HepG2 (cell line): ENCODE measurements around the gene TLX1.

Source experiments
- BHLHE40 ChIP-seq: IDR thresholded peaks from 2 replicates; pipeline ENCODE4 v1.6.1; 2011; ENCODE audit warnings: low read length, improper control_type of control experiment
- CTCF ChIP-seq: sonication (generic); formaldehyde crosslinking; IDR thresholded peaks from 2 replicates; pipeline ENCODE4 v1.5.0; 2020; ENCODE audit warnings: mild to moderate bottlenecking, missing genetic modification reagents, moderate library complexity
- EP300 ChIP-seq, 3 experiments: sonication (generic) in 1 of 3; formaldehyde crosslinking in 1 of 3; IDR thresholded peaks; 2 replicates each; pipeline versions ENCODE4 v1.5.1 to v1.6.1; 2011 to 2020; ENCODE audit warnings: low read depth in 2 of 3, low read length in 2 of 3, borderline replicate concordance in 1 of 3, improper control_type of control experiment in 1 of 3, mild to moderate bottlenecking in 1 of 3, missing genetic modification reagents in 1 of 3, moderate library complexity in 1 of 3
- MEIS2 ChIP-seq: sonication (generic); formaldehyde crosslinking; IDR thresholded peaks from 2 replicates; pipeline ENCODE4 v1.9.0; 2021; ENCODE audit warnings: mild to moderate bottlenecking, missing genetic modification reagents
- MTERF4 ChIP-seq: sonication (generic); formaldehyde crosslinking; IDR thresholded peaks from 2 replicates; pipeline ENCODE4 v1.8.0; 2023; ENCODE audit warnings: mild to moderate bottlenecking, missing genetic modification reagents
- MTF1 ChIP-seq: sonication (generic); formaldehyde crosslinking; IDR thresholded peaks from 2 replicates; pipeline ENCODE4 v1.5.0; 2020; ENCODE audit warnings: missing genetic modification reagents
- POLR2A ChIP-seq, 2 experiments: IDR thresholded peaks; 2 replicates each; pipeline ENCODE4 v1.6.1; 2011; ENCODE audit warnings: low read depth in 2 of 2, low read length in 2 of 2, mild to moderate bottlenecking in 1 of 2, moderate library complexity in 1 of 2; ENCODE audit not compliant: insufficient read depth in 1 of 2
- POLR2G ChIP-seq: fragments of 200-400 bp; formaldehyde crosslinking; IDR thresholded peaks from 2 replicates; pipeline ENCODE4 v1.6.1; 2018; ENCODE audit warnings: mild to moderate bottlenecking, low read depth, low read length, moderate library complexity
- SKI ChIP-seq: fragments of 450-650 bp; IDR thresholded peaks from one replicate; pipeline ENCODE4 v1.6.1; 2018; ENCODE audit warnings: mild to moderate bottlenecking; ENCODE audit not compliant: partially characterized antibody
- SP1 ChIP-seq, 2 experiments: fragments of 450-650 bp in 1 of 2; sonication (generic) in 1 of 2; formaldehyde crosslinking in 1 of 2; IDR thresholded peaks; 2 replicates each; pipeline versions ENCODE4 v1.4.0 to v1.6.1; 2016 to 2020; ENCODE audit warnings: missing genetic modification reagents in 1 of 2
- SUZ12 ChIP-seq: fragments of 150-350 bp; IDR thresholded peaks from 2 replicates; pipeline ENCODE4 v1.6.1; 2014; ENCODE audit warnings: low read depth, low read length
- TCF7 ChIP-seq: sonication (generic); IDR thresholded peaks from 2 replicates; pipeline ENCODE4 v1.6.1; 2016; ENCODE audit warnings: antibody characterized with exemption, low read depth
- ZNF274 ChIP-seq: sonication (generic); formaldehyde crosslinking; IDR thresholded peaks from 2 replicates; pipeline ENCODE4 v1.5.1; 2020; ENCODE audit warnings: mild to moderate bottlenecking, missing genetic modification reagents
- ZNF644 ChIP-seq: IDR thresholded peaks from 2 replicates; pipeline ENCODE4 v1.6.1; 2016; ENCODE audit warnings: low read depth

- TF ChIP-seq MTERF4 (CRISPR knock-in tag) (no peak), TCF7 (no peak), CTCF (CRISPR knock-in tag) (no peak), BHLHE40 (no peak), MTF1 (no peak), MEIS2 (CRISPR knock-in tag) (no peak), POLR2G (no peak), ZNF274 (no peak), ZNF644 (CRISPR knock-in tag) (no peak), SP1 (IDR thresholded peaks at IDR 0.05) (no peak), SP1 (CRISPR knock-in tag; IDR thresholded peaks at IDR 0.05) (no peak), SKI (no peak), POLR2A (IDR thresholded peaks at IDR 0.05; ENCODE audit: insufficient read depth in 1 of 2, low read depth in 2 of 2, low read length in 2 of 2) (no peak), EP300 (IDR thresholded peaks at IDR 0.05; ENCODE audit: low read depth in 2 of 2, low read length in 2 of 2) (no peak), EP300 (CRISPR knock-in tag; IDR thresholded peaks at IDR 0.05; ENCODE audit: borderline replicate concordance) (no peak), SUZ12 (no peak)
Observed at GRCh38 chr10:101113890-101114403, 17.2 kb upstream of the TLX1 start.
